Type B pancreatic cell (in vitro differentiated cells): ENCODE results near the gene KCNB1. TPM values are rescaled to one million over a fixed set of nuclear protein-coding genes. Genes with fewer than 3 reads are reported as not detected.

ENCODE experiments used
- DNase-seq: peaks from one replicate; pipeline ENCODE4 v3.0.0; 2021; ENCODE audit warnings: mixed read lengths; ENCODE audit not compliant: unreplicated experiment; ENCODE audit errors: extremely low spot score
- H3K27ac Mint-ChIP-seq: 2 replicates; pipeline ENCODE4 v1.8.0; 2021; ENCODE audit warnings: mild to moderate bottlenecking, mixed read lengths
- H3K27me3 Mint-ChIP-seq: 2 replicates; pipeline ENCODE4 v1.8.0; 2021; ENCODE audit warnings: mixed read lengths
- H3K36me3 Mint-ChIP-seq: 2 replicates; pipeline ENCODE4 v1.8.0; 2021; ENCODE audit warnings: mixed read lengths
- H3K4me1 Mint-ChIP-seq: one replicate; pipeline ENCODE4 v1.8.0; 2021; ENCODE audit warnings: mixed read lengths; ENCODE audit not compliant: unreplicated experiment
- H3K4me3 Mint-ChIP-seq: 2 replicates; pipeline ENCODE4 v1.8.0; 2021; ENCODE audit warnings: mild to moderate bottlenecking, mixed read lengths
- H3K9me3 Mint-ChIP-seq: 2 replicates; pipeline ENCODE4 v1.8.0; 2021; ENCODE audit warnings: mixed read lengths
- CTCF ChIP-seq: fragments of 200-600 bp; sonication (generic); conservative IDR thresholded peaks from 2 replicates; pipeline ENCODE4 v1.5.0; 2021; ENCODE audit warnings: antibody characterized with exemption, mild to moderate bottlenecking
- total RNA-seq: library from RNA; stranded (reverse); gene quantifications from 2 replicates; pipeline ENCODE4 v1.2.1, GENCODE V29; 2021; ENCODE audit warnings: low replicate concordance

Gene KCNB1
- total RNA-seq, 1 donor from 2014 or later, result 1.2 TPM

- Mint-ChIP-seq H3K27ac (no peak overlapping the region), H3K27me3 (peaks cover 27% of the 10 kb centered on the region), H3K9me3 (no peaks in the 10 kb centered on the region), H3K36me3 (no peaks in the 10 kb centered on the region), H3K4me3 (no peak overlapping the region), H3K4me1 (peaks cover 4% of the 10 kb centered on the region)
- no peak for TF ChIP-seq CTCF
- DNase-seq, result no peak
Measured at GRCh38 chr20:49340161-49340966, 142.1 kb downstream of the KCNB1 start.

GRCh38 chr20:49339123-49339522 is 143.3 kb downstream of the KCNB1 start:
- no peak for TF ChIP-seq CTCF
- H3K4me1 Mint-ChIP-seq, result no peaks in the 10 kb centered on the region
- peaks cover 24% of the 10 kb centered on the region for H3K27me3 Mint-ChIP-seq
- no peak overlapping the region for H3K4me3 Mint-ChIP-seq
- H3K9me3 Mint-ChIP-seq, result no peaks in the 10 kb centered on the region
- DNase-seq, result no peak
- H3K27ac Mint-ChIP-seq, result no peak overlapping the region
- no peaks in the 10 kb centered on the region for H3K36me3 Mint-ChIP-seq

DNA sequence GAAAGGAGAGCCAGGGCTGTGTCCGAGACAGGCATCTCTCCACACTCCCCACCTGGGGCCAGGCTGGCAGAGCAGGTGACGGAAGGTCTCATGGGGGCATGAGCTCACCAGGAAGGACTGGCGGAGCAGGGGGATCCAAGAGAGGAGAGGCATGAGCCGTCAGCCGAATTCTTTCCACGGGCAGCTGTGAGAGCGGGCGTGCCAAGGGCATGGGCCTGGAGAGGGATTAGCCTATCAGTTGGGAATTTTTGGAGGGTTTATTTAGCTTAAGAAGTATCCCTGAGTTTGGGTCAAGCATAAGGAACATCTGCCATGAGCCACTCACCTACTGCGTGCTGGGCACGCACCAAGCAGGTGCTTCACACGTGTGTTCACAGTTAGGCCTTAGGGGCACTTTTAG is 144.4 kb downstream of the KCNB1 start:
- no peaks in the 10 kb centered on the region for H3K9me3 Mint-ChIP-seq
- DNase-seq, result no peak
- H3K27ac Mint-ChIP-seq, result no peak overlapping the region
- H3K4me1 Mint-ChIP-seq, result no peaks in the 10 kb centered on the region
- no peak for TF ChIP-seq CTCF
- H3K36me3 Mint-ChIP-seq, result no peaks in the 10 kb centered on the region
- H3K27me3 Mint-ChIP-seq, result peaks cover 19% of the 10 kb centered on the region
- H3K4me3 Mint-ChIP-seq, result no peak overlapping the region

DNA sequence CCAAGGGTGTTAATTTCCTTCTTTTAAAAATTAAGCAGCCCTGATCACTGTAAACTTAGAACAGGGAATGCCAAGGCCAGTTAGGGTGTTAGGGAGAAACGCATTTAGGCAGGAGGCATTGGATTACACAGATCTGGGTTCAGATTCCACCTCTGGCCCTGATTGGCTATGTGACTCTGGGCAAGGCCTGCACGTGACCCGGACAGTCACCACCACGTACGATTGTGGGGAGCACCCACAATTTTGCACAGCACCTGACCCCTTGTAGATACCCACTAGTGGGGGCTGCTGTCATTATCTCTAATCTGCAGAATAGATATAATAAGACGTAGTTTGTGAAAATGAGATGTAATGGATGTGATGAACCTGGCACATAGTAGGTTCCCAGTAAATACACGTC is 145.1 kb downstream of the KCNB1 start:
- H3K4me3 Mint-ChIP-seq, result no peak overlapping the region
- peaks cover 22% of the 10 kb centered on the region for H3K27me3 Mint-ChIP-seq
- H3K36me3 Mint-ChIP-seq, result no peaks in the 10 kb centered on the region
- H3K9me3 Mint-ChIP-seq, result no peaks in the 10 kb centered on the region
- TF ChIP-seq CTCF, result no peak
- DNase-seq, result no peak
- H3K4me1 Mint-ChIP-seq, result no peaks in the 10 kb centered on the region
- no peak overlapping the region for H3K27ac Mint-ChIP-seq

DNA sequence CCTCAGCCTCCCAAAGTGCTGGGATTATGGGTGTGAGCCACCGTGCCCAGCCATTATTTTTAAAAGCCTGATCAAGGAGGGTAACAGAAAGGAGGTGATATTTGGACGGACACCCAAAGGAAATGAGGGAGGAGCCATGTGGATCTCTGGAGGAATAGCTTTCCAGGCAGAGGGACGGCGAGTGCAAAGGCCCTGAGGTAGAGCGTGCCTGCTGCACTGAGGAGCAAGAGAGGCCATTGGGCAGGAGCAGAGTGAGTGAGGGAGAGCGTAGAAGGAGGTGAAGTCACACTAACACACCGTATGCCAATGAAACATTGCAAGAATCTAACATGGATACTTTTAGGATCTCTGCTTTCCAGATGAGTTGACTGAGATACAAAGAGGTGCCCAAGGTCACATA is 145.7 kb downstream of the KCNB1 start:
- no peak for DNase-seq
- Mint-ChIP-seq H3K27me3 (peaks cover 24% of the 10 kb centered on the region), H3K4me1 (no peaks in the 10 kb centered on the region), H3K36me3 (no peaks in the 10 kb centered on the region), H3K27ac (no peak overlapping the region), H3K4me3 (no peak overlapping the region), H3K9me3 (no peaks in the 10 kb centered on the region)
- no peak for TF ChIP-seq CTCF

DNA sequence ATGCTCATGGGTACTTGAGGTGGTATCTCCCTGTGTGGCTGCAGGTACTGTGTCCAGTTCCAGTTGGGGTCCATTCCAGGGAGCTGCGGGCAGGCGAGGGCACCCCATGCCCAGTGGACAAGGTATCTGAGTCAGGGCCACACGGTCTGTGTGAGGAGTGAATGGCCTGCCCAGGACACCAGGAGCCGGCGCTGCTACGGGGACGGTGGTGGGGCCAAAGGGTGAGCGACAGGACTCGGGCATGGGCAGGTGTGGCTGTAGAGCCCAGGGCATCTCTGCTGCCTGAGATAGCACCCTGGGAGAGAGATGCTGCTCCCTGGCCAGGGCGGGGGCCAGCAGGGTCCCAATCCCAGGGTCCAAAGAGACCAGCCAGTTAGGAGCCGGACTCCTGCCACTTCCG is 147.0 kb downstream of the KCNB1 start:
- H3K36me3 Mint-ChIP-seq, result no peaks in the 10 kb centered on the region
- H3K27me3 Mint-ChIP-seq, result peaks cover 29% of the 10 kb centered on the region
- H3K4me1 Mint-ChIP-seq, result no peaks in the 10 kb centered on the region
- no peak for TF ChIP-seq CTCF
- no peaks in the 10 kb centered on the region for H3K9me3 Mint-ChIP-seq
- H3K4me3 Mint-ChIP-seq, result no peak overlapping the region
- no peak for DNase-seq
- no peak overlapping the region for H3K27ac Mint-ChIP-seq
